ENCODE measurements around the gene RPRD1A.

RPRD1A gene

DNA sequence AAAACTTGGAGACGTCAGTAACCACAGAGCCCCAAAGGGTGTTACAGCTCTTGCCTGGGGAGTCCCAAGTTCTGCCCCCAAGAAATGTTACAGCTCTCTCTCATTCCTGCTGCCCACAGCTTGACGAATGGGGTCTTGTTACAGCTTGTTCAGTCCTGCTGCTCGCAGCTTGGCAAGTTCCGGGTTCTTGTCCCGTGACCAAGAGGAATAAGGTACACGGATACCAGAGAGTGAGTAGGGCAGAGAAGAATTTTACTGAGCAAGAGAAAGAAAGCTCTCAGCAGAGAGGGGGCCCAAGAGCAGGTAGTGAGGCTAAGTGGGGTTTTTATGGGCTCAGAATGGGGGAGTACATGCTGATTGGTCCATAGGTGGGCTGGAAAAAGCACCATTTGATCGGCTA lies 34.6 kb upstream of the RPRD1A start:
- TF ChIP-seq TAF1 (IDR thresholded peaks at IDR 0.05; ENCODE audit: borderline replicate concordance, insufficient read depth, low read length) (no peak), FOXP2 (optimal IDR thresholded peaks at IDR 0.05; ENCODE audit: borderline replicate concordance, extremely low read depth, extremely low read length, insufficient read depth) (no peak)

DNA sequence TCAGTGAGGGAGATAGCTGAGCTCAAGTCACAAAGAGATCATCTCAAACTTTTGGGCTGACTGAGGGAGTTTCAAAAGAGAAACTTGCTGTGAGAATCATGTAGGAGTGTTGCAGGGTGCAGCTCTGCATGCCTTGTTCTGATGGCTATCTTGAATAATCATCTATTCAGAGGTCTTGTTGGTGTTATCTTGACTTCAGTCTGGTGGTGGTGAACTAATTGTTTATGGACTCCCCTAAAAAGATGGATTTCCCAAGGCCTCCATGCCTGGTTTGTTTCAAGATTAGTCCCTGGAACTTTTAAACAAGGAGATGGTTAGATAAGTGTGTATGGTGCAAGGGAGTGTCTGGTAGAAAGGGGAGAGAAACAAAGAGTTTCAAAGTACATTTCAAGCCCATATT lies 32.0 kb upstream of the RPRD1A start:
- TF ChIP-seq TAF1 (IDR thresholded peaks at IDR 0.05; ENCODE audit: borderline replicate concordance, insufficient read depth, low read length): no peak
- no peak for TF ChIP-seq SIN3A (IDR thresholded peaks at IDR 0.05; ENCODE audit: borderline replicate concordance, insufficient read depth, low read length)
- TF ChIP-seq, protein P1, sequence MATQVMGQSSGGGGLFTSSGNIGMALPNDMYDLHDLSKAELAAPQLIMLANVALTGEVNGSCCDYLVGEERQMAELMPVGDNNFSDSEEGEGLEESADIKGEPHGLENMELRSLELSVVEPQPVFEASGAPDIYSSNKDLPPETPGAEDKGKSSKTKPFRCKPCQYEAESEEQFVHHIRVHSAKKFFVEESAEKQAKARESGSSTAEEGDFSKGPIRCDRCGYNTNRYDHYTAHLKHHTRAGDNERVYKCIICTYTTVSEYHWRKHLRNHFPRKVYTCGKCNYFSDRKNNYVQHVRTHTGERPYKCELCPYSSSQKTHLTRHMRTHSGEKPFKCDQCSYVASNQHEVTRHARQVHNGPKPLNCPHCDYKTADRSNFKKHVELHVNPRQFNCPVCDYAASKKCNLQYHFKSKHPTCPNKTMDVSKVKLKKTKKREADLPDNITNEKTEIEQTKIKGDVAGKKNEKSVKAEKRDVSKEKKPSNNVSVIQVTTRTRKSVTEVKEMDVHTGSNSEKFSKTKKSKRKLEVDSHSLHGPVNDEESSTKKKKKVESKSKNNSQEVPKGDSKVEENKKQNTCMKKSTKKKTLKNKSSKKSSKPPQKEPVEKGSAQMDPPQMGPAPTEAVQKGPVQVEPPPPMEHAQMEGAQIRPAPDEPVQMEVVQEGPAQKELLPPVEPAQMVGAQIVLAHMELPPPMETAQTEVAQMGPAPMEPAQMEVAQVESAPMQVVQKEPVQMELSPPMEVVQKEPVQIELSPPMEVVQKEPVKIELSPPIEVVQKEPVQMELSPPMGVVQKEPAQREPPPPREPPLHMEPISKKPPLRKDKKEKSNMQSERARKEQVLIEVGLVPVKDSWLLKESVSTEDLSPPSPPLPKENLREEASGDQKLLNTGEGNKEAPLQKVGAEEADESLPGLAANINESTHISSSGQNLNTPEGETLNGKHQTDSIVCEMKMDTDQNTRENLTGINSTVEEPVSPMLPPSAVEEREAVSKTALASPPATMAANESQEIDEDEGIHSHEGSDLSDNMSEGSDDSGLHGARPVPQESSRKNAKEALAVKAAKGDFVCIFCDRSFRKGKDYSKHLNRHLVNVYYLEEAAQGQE (IDR thresholded peaks at IDR 0.05; ENCODE audit: insufficient read depth in 1 of 2, low read depth in 2 of 2, low read length in 2 of 2): no peak
- TF ChIP-seq FOXP2 (optimal IDR thresholded peaks at IDR 0.05; ENCODE audit: borderline replicate concordance, extremely low read depth, extremely low read length, insufficient read depth): no peak
- TF ChIP-seq POLR2AphosphoS5 (IDR thresholded peaks at IDR 0.05; ENCODE audit: low read depth, low read length): no peak

DNA sequence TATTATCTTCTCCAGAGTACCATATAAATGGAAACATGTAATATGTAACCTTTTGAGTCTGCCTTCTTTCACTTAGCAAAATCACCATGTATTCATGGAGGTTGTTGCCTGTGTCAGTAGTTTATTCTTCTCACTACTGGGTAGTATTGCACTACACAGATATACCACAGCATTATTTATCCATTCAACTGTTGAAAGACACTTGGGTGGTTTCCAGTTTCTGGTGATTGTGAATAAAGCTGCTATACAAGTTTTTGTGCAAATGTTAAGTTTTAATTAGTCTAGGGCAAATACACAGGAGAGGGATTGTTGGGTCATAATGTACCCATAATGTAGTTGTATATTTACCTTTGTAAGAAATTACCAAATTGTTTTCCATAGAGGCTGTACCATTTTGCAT lies 29.6 kb upstream of the RPRD1A start:
- TF ChIP-seq SIN3A (IDR thresholded peaks at IDR 0.05; ENCODE audit: borderline replicate concordance, insufficient read depth, low read length) (no peak), TAF1 (IDR thresholded peaks at IDR 0.05; ENCODE audit: borderline replicate concordance, insufficient read depth, low read length) (no peak), FOXP2 (optimal IDR thresholded peaks at IDR 0.05; ENCODE audit: borderline replicate concordance, extremely low read depth, extremely low read length, insufficient read depth) (no peak), POLR2AphosphoS5 (IDR thresholded peaks at IDR 0.05; ENCODE audit: low read depth, low read length) (no peak)
- TF ChIP-seq, protein P1 (IDR thresholded peaks at IDR 0.05; ENCODE audit: insufficient read depth in 1 of 2, low read depth in 2 of 2, low read length in 2 of 2): no peak

DNA sequence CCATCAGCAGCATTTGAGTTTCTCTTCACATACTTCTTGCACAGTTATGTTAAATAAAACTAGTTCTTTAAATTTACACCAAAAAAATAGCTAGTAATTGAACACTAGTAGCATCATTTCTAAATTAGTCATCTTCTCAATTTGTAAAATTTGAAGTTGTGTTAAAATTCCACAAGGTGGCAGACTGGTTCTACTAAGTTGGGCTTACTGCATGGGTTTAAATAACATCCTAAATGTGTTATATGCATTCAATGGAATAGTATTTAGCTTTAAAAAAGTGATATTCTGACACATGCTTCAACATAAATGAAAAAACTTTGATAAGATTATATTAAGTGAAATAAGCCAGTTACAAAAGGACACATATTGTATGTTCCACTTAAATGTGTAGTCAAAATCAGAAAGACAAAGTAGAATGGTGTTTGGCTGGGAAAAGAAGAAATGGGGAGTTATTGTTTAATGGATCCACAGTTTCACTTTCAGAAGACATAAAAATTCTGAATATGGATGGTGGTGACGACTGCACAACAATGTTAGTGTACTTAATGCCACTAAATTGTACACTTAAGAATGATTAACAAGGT lies 28.7 kb upstream of the RPRD1A start:
- TF ChIP-seq POLR2AphosphoS5 (IDR thresholded peaks at IDR 0.05; ENCODE audit: low read depth, low read length) (no peak), SIN3A (IDR thresholded peaks at IDR 0.05; ENCODE audit: borderline replicate concordance, insufficient read depth, low read length) (no peak), TAF1 (IDR thresholded peaks at IDR 0.05; ENCODE audit: borderline replicate concordance, insufficient read depth, low read length) (no peak), FOXP2 (optimal IDR thresholded peaks at IDR 0.05; ENCODE audit: borderline replicate concordance, extremely low read depth, extremely low read length, insufficient read depth) (no peak)
- TF ChIP-seq, protein P1 (IDR thresholded peaks at IDR 0.05; ENCODE audit: insufficient read depth in 1 of 2, low read depth in 2 of 2, low read length in 2 of 2): no peak

DNA sequence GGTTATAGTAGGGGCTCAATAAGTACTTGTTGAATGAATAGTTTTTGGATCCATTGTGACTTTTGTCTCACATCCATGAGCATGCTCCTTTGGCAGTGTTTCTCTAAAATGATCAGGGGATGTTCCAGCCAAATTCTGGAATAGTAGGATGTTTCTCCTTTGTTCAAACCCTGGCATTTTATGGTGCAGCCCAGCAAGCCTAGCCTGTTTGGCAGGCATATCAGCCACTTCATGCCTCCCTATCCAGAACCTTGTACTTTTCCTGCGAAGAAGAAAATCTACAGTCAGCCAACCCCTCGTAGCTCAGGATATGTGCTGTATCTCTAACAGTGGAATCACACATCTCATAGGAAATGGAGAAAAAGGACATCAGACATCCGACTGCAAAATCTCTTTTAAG lies 27.1 kb upstream of the RPRD1A start:
- TF ChIP-seq TAF1 (IDR thresholded peaks at IDR 0.05; ENCODE audit: borderline replicate concordance, insufficient read depth, low read length) (no peak), FOXP2 (optimal IDR thresholded peaks at IDR 0.05; ENCODE audit: borderline replicate concordance, extremely low read depth, extremely low read length, insufficient read depth) (no peak), SIN3A (IDR thresholded peaks at IDR 0.05; ENCODE audit: borderline replicate concordance, insufficient read depth, low read length) (no peak), POLR2AphosphoS5 (IDR thresholded peaks at IDR 0.05; ENCODE audit: low read depth, low read length) (no peak)
- TF ChIP-seq, protein P1 (IDR thresholded peaks at IDR 0.05; ENCODE audit: insufficient read depth in 1 of 2, low read depth in 2 of 2, low read length in 2 of 2): no peak
